Stomach (tissue), 9 donors: ENCODE data around the gene ORC3. TPM values are rescaled to one million over a fixed set of nuclear protein-coding genes. Genes with fewer than 3 reads are reported as not detected.

Source experiments
- DNase-seq, 2 donors: peaks; one replicate each; pipeline versions ENCODE4 v3.0.0 to v3.0.0-alpha.2; 2013 to 2019
- H3K27ac ChIP-seq, 5 donors: fragments of 200-600 bp in 4 of 5; sonication (generic) in 4 of 5; one replicate each; pipeline ENCODE4 v1.5.1; 2013 to 2019; ENCODE audit warnings: mild to moderate bottlenecking in 1 of 5, moderate library complexity in 1 of 5
- H3K27me3 ChIP-seq, 3 donors: fragments of 200-600 bp; sonication (generic); one replicate each; pipeline ENCODE4 v1.5.1; 2017 to 2019; ENCODE audit warnings: mixed run types in 1 of 3
- H3K36me3 ChIP-seq, 4 donors: fragments of 200-600 bp; sonication (generic); 1 replicate in 3 of 4; 2 replicates in 1 of 4; pipeline ENCODE4 v1.5.1; 2016 to 2019
- H3K4me1 ChIP-seq, 4 donors: fragments of 200-600 bp; sonication (generic); one replicate each; pipeline ENCODE4 v1.5.1; 2016 to 2019
- H3K4me3 ChIP-seq, 4 donors: fragments of 200-600 bp; sonication (generic) in 3 of 4; one replicate each; pipeline ENCODE4 v1.5.1; 2016 to 2019; ENCODE audit warnings: mild to moderate bottlenecking in 1 of 4
- H3K9me3 ChIP-seq, 4 donors: fragments of 200-600 bp; sonication (generic); one replicate each; pipeline ENCODE4 v1.5.1; 2016 to 2019
- EP300 ChIP-seq: sonication (generic); formaldehyde crosslinking; IDR thresholded peaks from one replicate; pipeline ENCODE4 v1.6.1; 2017; ENCODE audit warnings: antibody characterized with exemption
- POLR2A ChIP-seq, 4 donors: fragments of 450-650 bp; IDR thresholded peaks; one replicate each; pipeline ENCODE4 v1.6.1; 2016; ENCODE audit warnings: antibody characterized with exemption in 4 of 4, control low read depth in 2 of 4, mild to moderate bottlenecking in 1 of 4, moderate library complexity in 1 of 4
- POLR2AphosphoS5 ChIP-seq, 3 donors: sonication (generic); formaldehyde crosslinking; IDR thresholded peaks; one replicate each; pipeline ENCODE4 v1.6.1; 2016; ENCODE audit warnings: antibody characterized with exemption in 3 of 3
- WGBS, 5 donors: extraction: QIAGEN DNeasy Blood & Tissue Kit in 3 of 5; methylation state at CpG; one replicate each; pipeline versions ENCODE4 v1.1.5 to v1.1.7; 2013 to 2018; 5-methylcytosine and 5-hydroxymethylcytosine counted together
- intact Hi-C: fragments of 100-400 bp; cut with DNase I; formaldehyde crosslinking; loops from one replicate; pipeline ENCODE4 v1.15.1; 2023; ENCODE audit warnings: low total_unique reads
- polyA plus RNA-seq, 3 donors: library from polyadenylated mRNA; stranded (reverse); fragments of 200-250 nt; gene quantifications; one replicate each; pipeline ENCODE4 v1.2.3, GENCODE V29; 2013
- total RNA-seq, 5 donors: library from RNA; depleted of rRNA; stranded (reverse); fragments of >200 nt; gene quantifications; one replicate each; pipeline versions ENCODE4 v1.1.0 to v1.2.3, GENCODE V29; 2014 to 2016
- TF ChIP-seq, protein P1 (sequence below), 7 experiments: fragments of 450-650 bp in 4 of 7; fragments of 200-600 bp in 3 of 7; sonication (generic) in 3 of 7; IDR thresholded peaks; one replicate each; pipeline ENCODE4 v1.5.1; 2016 to 2019; ENCODE audit warnings: antibody characterized with exemption in 7 of 7, control low read depth in 2 of 7, mild to moderate bottlenecking in 1 of 7
- donor health status: healthy with polysubstance abuse.
- donor health status: Bipolar disorder and iron deficiency.
- donor health status: healthy.

The ORC3 gene
- total and polyA plus RNA-seq, 8 donors, result 5.8 to 33.8 (median 11.0) TPM

DNA sequence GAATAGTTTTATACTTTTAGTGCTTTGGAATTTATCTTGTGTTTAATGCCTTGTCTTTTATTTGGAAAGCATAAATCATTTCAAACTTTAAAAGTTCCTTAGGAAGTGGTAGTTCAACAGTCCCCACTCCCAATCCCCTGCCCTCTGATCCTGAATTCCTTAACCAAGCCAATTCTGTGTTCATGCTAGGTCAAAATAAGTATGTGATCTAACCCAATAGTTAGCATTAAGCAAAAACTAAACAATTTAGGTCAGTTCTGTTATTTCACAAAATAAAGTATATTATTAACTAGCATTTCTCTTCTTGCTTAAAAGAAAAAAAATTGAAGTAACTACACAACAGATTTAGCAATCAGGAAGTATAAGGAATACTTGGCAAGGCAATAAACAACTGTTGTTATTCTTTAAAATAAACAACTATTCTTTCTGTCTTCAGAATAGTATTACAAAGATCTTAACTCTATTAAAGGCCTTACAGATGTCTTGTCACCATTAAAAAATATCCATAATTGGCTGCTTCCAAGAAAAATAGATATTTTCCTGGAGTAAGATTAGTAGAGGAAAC, 75.1 kb downstream of the ORC3 start:
- Histone ChIP-seq H3K27ac (no peak overlapping the region), H3K4me1 (peaks cover 0 to 14% (median 4%) of the 10 kb centered on the region in 4 donors), H3K27me3 (no peaks in the 10 kb centered on the region), H3K36me3 (peaks cover 0 to 38% (median 26%) of the 10 kb centered on the region in 4 donors), H3K9me3 (no peaks in the 10 kb centered on the region), H3K4me3 (no peak overlapping the region)
- no peak for DNase-seq
- intact Hi-C loops, result loop anchor here (10.0 kb wide), 1 partner anchor 130 kb away; no protein-coding TSS in a partner anchor
- TF ChIP-seq POLR2A (IDR thresholded peaks at IDR 0.05), result no peak
- TF ChIP-seq, protein P1, sequence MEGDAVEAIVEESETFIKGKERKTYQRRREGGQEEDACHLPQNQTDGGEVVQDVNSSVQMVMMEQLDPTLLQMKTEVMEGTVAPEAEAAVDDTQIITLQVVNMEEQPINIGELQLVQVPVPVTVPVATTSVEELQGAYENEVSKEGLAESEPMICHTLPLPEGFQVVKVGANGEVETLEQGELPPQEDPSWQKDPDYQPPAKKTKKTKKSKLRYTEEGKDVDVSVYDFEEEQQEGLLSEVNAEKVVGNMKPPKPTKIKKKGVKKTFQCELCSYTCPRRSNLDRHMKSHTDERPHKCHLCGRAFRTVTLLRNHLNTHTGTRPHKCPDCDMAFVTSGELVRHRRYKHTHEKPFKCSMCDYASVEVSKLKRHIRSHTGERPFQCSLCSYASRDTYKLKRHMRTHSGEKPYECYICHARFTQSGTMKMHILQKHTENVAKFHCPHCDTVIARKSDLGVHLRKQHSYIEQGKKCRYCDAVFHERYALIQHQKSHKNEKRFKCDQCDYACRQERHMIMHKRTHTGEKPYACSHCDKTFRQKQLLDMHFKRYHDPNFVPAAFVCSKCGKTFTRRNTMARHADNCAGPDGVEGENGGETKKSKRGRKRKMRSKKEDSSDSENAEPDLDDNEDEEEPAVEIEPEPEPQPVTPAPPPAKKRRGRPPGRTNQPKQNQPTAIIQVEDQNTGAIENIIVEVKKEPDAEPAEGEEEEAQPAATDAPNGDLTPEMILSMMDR (IDR thresholded peaks at IDR 0.05), result no peak
- no peak for TF ChIP-seq EP300
- TF ChIP-seq POLR2AphosphoS5 (IDR thresholded peaks at IDR 0.05), result no peak

DNA sequence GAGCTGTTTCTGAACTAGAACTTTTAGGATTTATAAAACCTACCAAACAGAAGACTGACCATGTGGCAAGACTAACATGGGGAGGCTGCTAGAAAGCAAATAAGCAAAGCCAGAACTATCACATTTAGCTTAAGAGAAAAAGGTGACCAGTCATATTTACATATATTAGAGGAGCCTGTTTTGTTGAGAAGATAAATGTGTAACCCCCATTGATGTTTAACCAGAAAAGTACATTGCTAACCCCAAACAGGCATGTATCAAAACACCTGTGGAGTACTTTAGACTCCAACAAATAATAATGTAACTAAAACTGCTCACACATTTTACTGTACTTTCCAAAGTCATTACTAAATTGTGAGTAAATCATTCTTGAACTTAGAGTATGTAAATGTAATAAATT, 77.1 kb downstream of the ORC3 start:
- no peak overlapping the region for H3K4me3 ChIP-seq
- intact Hi-C loops, result loop anchor here (10.0 kb wide), 1 partner anchor 128 kb away; no protein-coding TSS in a partner anchor
- no peak overlapping the region for H3K27ac ChIP-seq
- no peak for DNase-seq
- no peaks in the 10 kb centered on the region for H3K9me3 ChIP-seq
- TF ChIP-seq, protein P1 (IDR thresholded peaks at IDR 0.05), result no peak
- TF ChIP-seq EP300 (no peak), POLR2AphosphoS5 (IDR thresholded peaks at IDR 0.05) (no peak), POLR2A (IDR thresholded peaks at IDR 0.05) (no peak)
- peaks cover 0 to 8% (median 0%) of the 10 kb centered on the region in 4 donors for H3K4me1 ChIP-seq
- peaks cover 0 to 41% (median 33%) of the 10 kb centered on the region in 4 donors for H3K36me3 ChIP-seq
- no peaks in the 10 kb centered on the region for H3K27me3 ChIP-seq

DNA sequence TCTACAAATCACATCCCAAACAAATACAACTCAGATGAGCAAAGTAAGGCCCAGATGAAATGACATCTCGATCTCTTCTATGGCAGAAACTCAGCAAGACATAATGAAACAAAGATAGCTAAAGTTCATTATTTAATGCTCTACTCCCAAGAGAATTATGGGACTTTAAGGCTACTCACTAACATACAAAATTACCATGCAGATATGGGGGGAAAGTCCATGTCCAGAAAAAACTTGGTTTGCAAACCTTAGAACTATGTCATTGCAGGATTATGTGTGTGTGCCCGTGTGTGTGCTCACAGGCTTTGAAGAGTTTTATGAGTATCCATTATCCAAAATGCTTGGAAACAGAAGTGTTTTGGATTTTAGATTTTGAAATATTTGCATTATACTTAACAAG, 78.1 kb downstream of the ORC3 start:
- TF ChIP-seq, protein P1 (IDR thresholded peaks at IDR 0.05), result no peak
- TF ChIP-seq POLR2AphosphoS5 (IDR thresholded peaks at IDR 0.05), result no peak
- no peak for TF ChIP-seq EP300
- no peak for TF ChIP-seq POLR2A (IDR thresholded peaks at IDR 0.05)
- Histone ChIP-seq H3K27ac (no peak overlapping the region), H3K36me3 (peaks cover 0 to 51% (median 39%) of the 10 kb centered on the region in 4 donors), H3K4me1 (peaks cover 0 to 8% (median 0%) of the 10 kb centered on the region in 4 donors), H3K27me3 (no peaks in the 10 kb centered on the region), H3K9me3 (no peaks in the 10 kb centered on the region), H3K4me3 (no peak overlapping the region)
- WGBS, 5 donors, result 85 to 90% (median 87%) methylated on average over 2 of the region's 2 CpGs
- DNase-seq, result no peak
- intact Hi-C loops, result loop anchor here (10.0 kb wide), 1 partner anchor 127 kb away; no protein-coding TSS in a partner anchor

DNA sequence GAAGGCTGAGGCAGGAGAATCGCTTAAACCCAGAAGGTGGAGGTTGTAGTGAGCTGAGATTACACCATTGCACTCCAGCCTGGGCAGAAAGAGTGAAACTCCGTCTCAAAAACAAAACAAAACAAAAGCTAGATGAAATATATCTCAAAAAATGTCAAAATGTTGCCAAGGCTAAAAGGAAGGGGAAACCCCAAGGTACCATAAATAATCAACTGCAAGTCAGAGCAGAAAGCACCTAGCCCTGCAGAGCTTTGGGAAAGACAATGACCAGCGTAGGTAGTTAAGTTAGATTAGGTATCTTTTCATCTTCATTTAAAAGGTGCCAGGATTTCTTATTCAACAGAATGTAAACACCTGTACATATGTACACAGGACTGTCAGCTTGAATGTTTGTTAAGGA, 79.1 kb downstream of the ORC3 start:
- TF ChIP-seq POLR2AphosphoS5 (IDR thresholded peaks at IDR 0.05) (no peak), POLR2A (IDR thresholded peaks at IDR 0.05) (no peak), EP300 (no peak)
- TF ChIP-seq, protein P1 (IDR thresholded peaks at IDR 0.05), result no peak
- 46 to 63% (median 58%) methylated on average over 3 of the region's 3 CpGs for WGBS, 5 donors
- intact Hi-C loops, result loop anchor here (10.0 kb wide), 1 partner anchor 126 kb away; no protein-coding TSS in a partner anchor
- H3K9me3 ChIP-seq, result no peaks in the 10 kb centered on the region
- no peak for DNase-seq
- H3K27ac ChIP-seq, result no peak overlapping the region
- peaks cover 0 to 61% (median 45%) of the 10 kb centered on the region in 4 donors for H3K36me3 ChIP-seq
- no peaks in the 10 kb centered on the region for H3K27me3 ChIP-seq
- H3K4me3 ChIP-seq, result no peak overlapping the region
- peaks cover 0 to 8% (median 0%) of the 10 kb centered on the region in 4 donors for H3K4me1 ChIP-seq
